HepG2 (cell line): ENCODE data around the gene SPTAN1. TPM values are rescaled to one million over a fixed set of nuclear protein-coding genes. Genes with fewer than 3 reads are reported as not detected.
A peak's percentile ranks its signal among the peaks of the same experiment; 100 is the strongest.

Experiments used
- ATF1 ChIP-seq: IDR thresholded peaks from 2 replicates; pipeline ENCODE4 v1.6.1; 2016; ENCODE audit warnings: mild to moderate bottlenecking, control low read depth
- CAMTA2 ChIP-seq: sonication (generic); formaldehyde crosslinking; IDR thresholded peaks from 2 replicates; pipeline ENCODE4 v1.4.0; 2020; ENCODE audit warnings: mild to moderate bottlenecking, missing genetic modification reagents, borderline replicate concordance
- HCFC1 ChIP-seq: fragments of 150-350 bp; IDR thresholded peaks from 2 replicates; pipeline ENCODE4 v1.6.1; 2014; ENCODE audit warnings: low read depth, low read length
- KLF16 ChIP-seq, 2 experiments: sonication (generic) in 1 of 2; formaldehyde crosslinking in 1 of 2; IDR thresholded peaks; 2 replicates each; pipeline versions ENCODE4 v1.6.1 to v1.8.0; 2016 to 2023; ENCODE audit warnings: missing genetic modification reagents in 2 of 2, missing compliant biosample characterization in 1 of 2
- MYNN ChIP-seq: sonication (generic); formaldehyde crosslinking; IDR thresholded peaks from 2 replicates; pipeline ENCODE4 v1.4.0; 2020; ENCODE audit warnings: mild to moderate bottlenecking, low read depth, missing genetic modification reagents
- PAWR ChIP-seq: sonication (generic); formaldehyde crosslinking; IDR thresholded peaks from 2 replicates; pipeline ENCODE4 v1.4.0; 2020; ENCODE audit warnings: missing genetic modification reagents, mild to moderate bottlenecking, borderline replicate concordance
- PAXIP1 ChIP-seq: sonication (generic); formaldehyde crosslinking; conservative IDR thresholded peaks from 2 replicates; pipeline ENCODE4 v1.4.0; 2020; ENCODE audit warnings: mild to moderate bottlenecking, missing genetic modification reagents, moderate library complexity
- PCBP1 ChIP-seq: fragments of 200-400 bp; formaldehyde crosslinking; IDR thresholded peaks from 2 replicates; pipeline ENCODE4 v1.6.1; 2017; ENCODE audit warnings: mild to moderate bottlenecking, low read depth, low read length, borderline replicate concordance
- PHF20 ChIP-seq: sonication (generic); formaldehyde crosslinking; IDR thresholded peaks from 2 replicates; pipeline ENCODE4 v1.5.0; 2020; ENCODE audit warnings: mild to moderate bottlenecking, missing genetic modification reagents
- ZBTB1 ChIP-seq: sonication (generic); formaldehyde crosslinking; IDR thresholded peaks from 2 replicates; pipeline ENCODE4 v1.4.0; 2020; ENCODE audit warnings: missing genetic modification reagents, borderline replicate concordance
- ZNF234 ChIP-seq: sonication (generic); formaldehyde crosslinking; conservative IDR thresholded peaks from 2 replicates; pipeline ENCODE4 v1.5.1; 2020; ENCODE audit warnings: mild to moderate bottlenecking, missing genetic modification reagents
- polyA plus RNA-seq, 8 experiments: library from polyadenylated mRNA; depleted of rRNA in 3 of 8; stranded (reverse) in 7 of 8; unstranded in 1 of 8; fragments of >200 nt; fragmentation: Illumina TruSeq in 4 of 8; extraction: Trizol in 4 of 8; gene quantifications; 2 replicates each; pipeline versions ENCODE4 v1.2.1 to v1.2.3, GENCODE V29; 2011 to 2016; ENCODE audit warnings: low read depth in 4 of 8, missing spikeins in 1 of 8, mixed read lengths in 1 of 8; ENCODE audit not compliant: insufficient read depth in 1 of 8
- total RNA-seq, 5 experiments: library from RNA; depleted of rRNA; stranded (reverse); fragments of >200 nt; fragmentation: Illumina TruSeq; extraction: Trizol; gene quantifications; 2 replicates each; pipeline ENCODE4 v1.2.3, GENCODE V29; 2016; ENCODE audit warnings: low read depth in 1 of 5
- TF ChIP-seq, protein P1 (sequence below): sonication (generic); formaldehyde crosslinking; IDR thresholded peaks from 2 replicates; pipeline ENCODE4 v1.4.0; 2020; ENCODE audit warnings: missing genetic modification reagents, borderline replicate concordance
- TF ChIP-seq, protein P2 (sequence below): sonication (generic); formaldehyde crosslinking; IDR thresholded peaks from 2 replicates; pipeline ENCODE4 v1.8.1; 2022; ENCODE audit warnings: low read depth, mild to moderate bottlenecking, missing genetic modification reagents
- TF ChIP-seq, protein P3 (sequence below): sonication (generic); formaldehyde crosslinking; IDR thresholded peaks from 2 replicates; pipeline ENCODE4 v1.5.1; 2020; ENCODE audit warnings: mild to moderate bottlenecking, missing genetic modification reagents, moderate library complexity

SPTAN1 gene
- total and polyA plus RNA-seq, 2 of the 13 experiments (the other 11 are each of a cell fraction or from before 2014, with no cell fraction given): 106 to 111 TPM

DNA sequence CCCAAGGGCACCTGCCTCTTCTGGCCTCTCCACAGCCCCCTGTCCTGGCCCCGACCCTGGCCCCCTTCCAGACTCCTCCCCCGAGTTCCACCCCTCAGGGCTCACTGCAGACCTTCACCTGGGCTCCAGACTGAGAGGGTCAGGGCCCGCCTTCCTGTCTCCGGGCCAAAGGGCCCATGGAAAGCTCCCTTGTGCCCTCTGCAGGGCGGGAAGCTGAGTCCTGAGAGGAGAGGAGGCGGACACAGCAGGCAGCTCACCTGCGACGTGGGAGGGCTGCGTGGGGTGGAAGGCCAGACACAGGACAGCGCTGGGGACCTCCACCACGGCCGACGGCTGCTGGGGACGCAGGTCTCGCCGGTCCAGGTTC lies 83.6 kb downstream of the SPTAN1 start (continued):
- TF ChIP-seq, protein P1, sequence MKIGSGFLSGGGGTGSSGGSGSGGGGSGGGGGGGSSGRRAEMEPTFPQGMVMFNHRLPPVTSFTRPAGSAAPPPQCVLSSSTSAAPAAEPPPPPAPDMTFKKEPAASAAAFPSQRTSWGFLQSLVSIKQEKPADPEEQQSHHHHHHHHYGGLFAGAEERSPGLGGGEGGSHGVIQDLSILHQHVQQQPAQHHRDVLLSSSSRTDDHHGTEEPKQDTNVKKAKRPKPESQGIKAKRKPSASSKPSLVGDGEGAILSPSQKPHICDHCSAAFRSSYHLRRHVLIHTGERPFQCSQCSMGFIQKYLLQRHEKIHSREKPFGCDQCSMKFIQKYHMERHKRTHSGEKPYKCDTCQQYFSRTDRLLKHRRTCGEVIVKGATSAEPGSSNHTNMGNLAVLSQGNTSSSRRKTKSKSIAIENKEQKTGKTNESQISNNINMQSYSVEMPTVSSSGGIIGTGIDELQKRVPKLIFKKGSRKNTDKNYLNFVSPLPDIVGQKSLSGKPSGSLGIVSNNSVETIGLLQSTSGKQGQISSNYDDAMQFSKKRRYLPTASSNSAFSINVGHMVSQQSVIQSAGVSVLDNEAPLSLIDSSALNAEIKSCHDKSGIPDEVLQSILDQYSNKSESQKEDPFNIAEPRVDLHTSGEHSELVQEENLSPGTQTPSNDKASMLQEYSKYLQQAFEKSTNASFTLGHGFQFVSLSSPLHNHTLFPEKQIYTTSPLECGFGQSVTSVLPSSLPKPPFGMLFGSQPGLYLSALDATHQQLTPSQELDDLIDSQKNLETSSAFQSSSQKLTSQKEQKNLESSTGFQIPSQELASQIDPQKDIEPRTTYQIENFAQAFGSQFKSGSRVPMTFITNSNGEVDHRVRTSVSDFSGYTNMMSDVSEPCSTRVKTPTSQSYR (CRISPR knock-in tag): no peak
- TF ChIP-seq PAXIP1: peak; percentile 62; the same call in 1 of the 2 replicates
- no peak for TF ChIP-seq ATF1 (CRISPR knock-in tag)
- TF ChIP-seq, protein P2, sequence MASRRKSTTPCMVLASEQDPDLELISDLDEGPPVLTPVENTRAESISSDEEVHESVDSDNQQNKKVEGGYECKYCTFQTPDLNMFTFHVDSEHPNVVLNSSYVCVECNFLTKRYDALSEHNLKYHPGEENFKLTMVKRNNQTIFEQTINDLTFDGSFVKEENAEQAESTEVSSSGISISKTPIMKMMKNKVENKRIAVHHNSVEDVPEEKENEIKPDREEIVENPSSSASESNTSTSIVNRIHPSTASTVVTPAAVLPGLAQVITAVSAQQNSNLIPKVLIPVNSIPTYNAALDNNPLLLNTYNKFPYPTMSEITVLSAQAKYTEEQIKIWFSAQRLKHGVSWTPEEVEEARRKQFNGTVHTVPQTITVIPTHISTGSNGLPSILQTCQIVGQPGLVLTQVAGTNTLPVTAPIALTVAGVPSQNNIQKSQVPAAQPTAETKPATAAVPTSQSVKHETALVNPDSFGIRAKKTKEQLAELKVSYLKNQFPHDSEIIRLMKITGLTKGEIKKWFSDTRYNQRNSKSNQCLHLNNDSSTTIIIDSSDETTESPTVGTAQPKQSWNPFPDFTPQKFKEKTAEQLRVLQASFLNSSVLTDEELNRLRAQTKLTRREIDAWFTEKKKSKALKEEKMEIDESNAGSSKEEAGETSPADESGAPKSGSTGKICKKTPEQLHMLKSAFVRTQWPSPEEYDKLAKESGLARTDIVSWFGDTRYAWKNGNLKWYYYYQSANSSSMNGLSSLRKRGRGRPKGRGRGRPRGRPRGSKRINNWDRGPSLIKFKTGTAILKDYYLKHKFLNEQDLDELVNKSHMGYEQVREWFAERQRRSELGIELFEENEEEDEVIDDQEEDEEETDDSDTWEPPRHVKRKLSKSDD (CRISPR knock-in tag): 0 out of 2 replicates have a peak, but pooled peaks have one; percentile 35
- TF ChIP-seq PCBP1: 0 out of 2 replicates have a peak, but pooled peaks have one; percentile 39
- TF ChIP-seq, protein P3, sequence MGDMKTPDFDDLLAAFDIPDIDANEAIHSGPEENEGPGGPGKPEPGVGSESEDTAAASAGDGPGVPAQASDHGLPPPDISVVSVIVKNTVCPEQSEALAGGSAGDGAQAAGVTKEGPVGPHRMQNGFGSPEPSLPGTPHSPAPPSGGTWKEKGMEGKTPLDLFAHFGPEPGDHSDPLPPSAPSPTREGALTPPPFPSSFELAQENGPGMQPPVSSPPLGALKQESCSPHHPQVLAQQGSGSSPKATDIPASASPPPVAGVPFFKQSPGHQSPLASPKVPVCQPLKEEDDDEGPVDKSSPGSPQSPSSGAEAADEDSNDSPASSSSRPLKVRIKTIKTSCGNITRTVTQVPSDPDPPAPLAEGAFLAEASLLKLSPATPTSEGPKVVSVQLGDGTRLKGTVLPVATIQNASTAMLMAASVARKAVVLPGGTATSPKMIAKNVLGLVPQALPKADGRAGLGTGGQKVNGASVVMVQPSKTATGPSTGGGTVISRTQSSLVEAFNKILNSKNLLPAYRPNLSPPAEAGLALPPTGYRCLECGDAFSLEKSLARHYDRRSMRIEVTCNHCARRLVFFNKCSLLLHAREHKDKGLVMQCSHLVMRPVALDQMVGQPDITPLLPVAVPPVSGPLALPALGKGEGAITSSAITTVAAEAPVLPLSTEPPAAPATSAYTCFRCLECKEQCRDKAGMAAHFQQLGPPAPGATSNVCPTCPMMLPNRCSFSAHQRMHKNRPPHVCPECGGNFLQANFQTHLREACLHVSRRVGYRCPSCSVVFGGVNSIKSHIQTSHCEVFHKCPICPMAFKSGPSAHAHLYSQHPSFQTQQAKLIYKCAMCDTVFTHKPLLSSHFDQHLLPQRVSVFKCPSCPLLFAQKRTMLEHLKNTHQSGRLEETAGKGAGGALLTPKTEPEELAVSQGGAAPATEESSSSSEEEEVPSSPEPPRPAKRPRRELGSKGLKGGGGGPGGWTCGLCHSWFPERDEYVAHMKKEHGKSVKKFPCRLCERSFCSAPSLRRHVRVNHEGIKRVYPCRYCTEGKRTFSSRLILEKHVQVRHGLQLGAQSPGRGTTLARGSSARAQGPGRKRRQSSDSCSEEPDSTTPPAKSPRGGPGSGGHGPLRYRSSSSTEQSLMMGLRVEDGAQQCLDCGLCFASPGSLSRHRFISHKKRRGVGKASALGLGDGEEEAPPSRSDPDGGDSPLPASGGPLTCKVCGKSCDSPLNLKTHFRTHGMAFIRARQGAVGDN: peak; percentile 55
- TF ChIP-seq KLF16 (CRISPR knock-in tag; IDR thresholded peaks at IDR 0.05): no peak
- TF ChIP-seq ZBTB1 (CRISPR knock-in tag): no peak
- TF ChIP-seq PAWR (CRISPR knock-in tag): no peak
- no peak for TF ChIP-seq ZNF234 (CRISPR knock-in tag)
- no peak for TF ChIP-seq HCFC1
- no peak for TF ChIP-seq MYNN (CRISPR knock-in tag)
- TF ChIP-seq PHF20: peak; percentile 48; the same call in 1 of the 2 replicates
- no peak for TF ChIP-seq CAMTA2 (CRISPR knock-in tag)
